Endodermal cell (in vitro differentiated cells): Measurements from ENCODE around the gene ANKEF1. TPM values are rescaled to one million over a fixed set of nuclear protein-coding genes. Genes with fewer than 3 reads are reported as not detected.

Experiments used
- DNase-seq: peaks from one replicate; pipeline ENCODE4 v3.0.0-alpha.2; 2017
- H3K27ac ChIP-seq: 2 replicates; pipeline ENCODE4 v1.5.1; 2013; ENCODE audit warnings: mild to moderate bottlenecking, low read depth, low read length, moderate library complexity
- H3K27me3 ChIP-seq: 2 replicates; pipeline ENCODE4 v1.6.1; 2013; ENCODE audit warnings: mild to moderate bottlenecking, low read length, moderate library complexity; ENCODE audit not compliant: insufficient read depth, control insufficient read depth, poor library complexity, severe bottlenecking
- H3K36me3 ChIP-seq: 2 replicates; pipeline ENCODE4 v1.7.0; 2013; ENCODE audit warnings: mild to moderate bottlenecking, low read length, moderate library complexity; ENCODE audit not compliant: control insufficient read depth, insufficient read depth
- H3K4me1 ChIP-seq: one replicate; pipeline ENCODE4 v1.7.0; 2013; ENCODE audit warnings: low read length; ENCODE audit not compliant: control insufficient read depth, insufficient read depth
- H3K4me3 ChIP-seq: 2 replicates; pipeline ENCODE4 v1.5.1; 2013; ENCODE audit warnings: mild to moderate bottlenecking, low read length, moderate library complexity
- H3K9ac ChIP-seq: 2 replicates; pipeline ENCODE4 v1.6.1; 2013; ENCODE audit warnings: mild to moderate bottlenecking, low read length, moderate library complexity; ENCODE audit not compliant: poor library complexity, severe bottlenecking; ENCODE audit errors: extremely low read depth
- H3K9me3 ChIP-seq: 2 replicates; pipeline ENCODE4 v1.6.1; 2013; ENCODE audit warnings: mild to moderate bottlenecking, low read length, moderate library complexity; ENCODE audit not compliant: control insufficient read depth
- H3K27ac Mint-ChIP-seq: 2 replicates; pipeline ENCODE4 v1.8.0; 2020; ENCODE audit warnings: mixed read lengths
- H3K27me3 Mint-ChIP-seq: 2 replicates; pipeline ENCODE4 v1.8.0; 2021; ENCODE audit warnings: mild to moderate bottlenecking, mixed read lengths; ENCODE audit not compliant: insufficient read depth
- H3K36me3 Mint-ChIP-seq: 2 replicates; pipeline ENCODE4 v1.8.0; 2020; ENCODE audit warnings: low read depth, mixed read lengths
- H3K4me1 Mint-ChIP-seq: 2 replicates; pipeline ENCODE4 v1.8.0; 2020; ENCODE audit warnings: mixed read lengths
- H3K4me3 Mint-ChIP-seq: 2 replicates; pipeline ENCODE4 v1.8.0; 2020; ENCODE audit warnings: mild to moderate bottlenecking, moderate library complexity, mixed read lengths
- H3K9me3 Mint-ChIP-seq: 2 replicates; pipeline ENCODE4 v1.8.0; 2020; ENCODE audit warnings: mild to moderate bottlenecking, mixed read lengths
- WGBS, 2 experiments: methylation state at CpG; one replicate each; pipeline versions ENCODE4 v1.1.5 to v1.1.7; 2013; ENCODE audit warnings: missing lambda C conversion rate in 2 of 2, mixed read lengths in 1 of 2; ENCODE audit not compliant: insufficient coverage in 1 of 2, insufficient read length in 1 of 2; 5-methylcytosine and 5-hydroxymethylcytosine counted together
- total RNA-seq, 2 donors: library from RNA; stranded (reverse); fragmentation: NEBNext Ultra II Directional in 1 of 2; extraction: Animal tissue kit (Norgen Biotek cat#: 25700) in 1 of 2; gene quantifications; 2 replicates in 1 of 2; 3 replicates in 1 of 2; pipeline ENCODE4 v1.2.1, GENCODE V29; 2021
- TF ChIP-seq, protein P1 (sequence below): fragments of 200-600 bp; sonication (generic); conservative IDR thresholded peaks from 2 replicates; pipeline ENCODE4 v1.5.0; 2021; ENCODE audit warnings: antibody characterized with exemption, mild to moderate bottlenecking

ANKEF1 gene
- total RNA-seq, 2 donors from 2014 or later: 8.8 to 13.1 TPM

DNA sequence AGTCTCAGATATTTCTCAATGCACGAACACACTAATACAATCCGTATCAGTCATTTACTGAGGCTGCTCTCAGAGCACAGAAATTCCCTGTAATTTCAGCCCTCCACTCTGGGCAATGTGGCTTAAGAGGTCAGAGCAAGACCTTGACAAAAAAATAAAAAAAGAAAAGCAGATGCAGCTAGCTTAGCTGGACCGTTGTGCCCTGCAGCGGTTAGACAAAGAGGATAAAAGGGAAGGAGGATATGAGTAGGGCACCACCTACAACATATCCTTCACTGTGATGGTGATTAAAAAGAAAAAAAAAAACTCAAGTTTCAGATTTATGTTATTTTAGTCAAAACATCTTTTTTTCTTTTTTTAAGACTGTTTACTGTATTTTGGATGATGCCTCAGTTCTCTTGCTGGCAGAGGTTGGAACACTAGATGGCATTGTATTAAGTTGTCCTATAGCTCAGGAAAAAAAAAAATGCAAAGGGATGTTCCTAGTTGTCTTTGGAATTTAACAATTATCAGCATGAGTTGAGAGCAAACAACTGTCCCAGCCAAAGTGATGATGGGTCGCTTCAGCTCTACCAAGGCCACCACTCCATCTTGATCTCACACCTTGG, 59.9 kb downstream of the ANKEF1 start:
- Mint-ChIP-seq H3K4me1 (peaks cover 4% of the 10 kb centered on the region), H3K4me3 (no peak overlapping the region), H3K27ac (no peak overlapping the region), H3K27me3 (no peaks in the 10 kb centered on the region), H3K9me3 (peaks cover 22% of the 10 kb centered on the region), H3K36me3 (no peaks in the 10 kb centered on the region)
- no peak overlapping the region for H3K9ac ChIP-seq
- TF ChIP-seq, protein P1, sequence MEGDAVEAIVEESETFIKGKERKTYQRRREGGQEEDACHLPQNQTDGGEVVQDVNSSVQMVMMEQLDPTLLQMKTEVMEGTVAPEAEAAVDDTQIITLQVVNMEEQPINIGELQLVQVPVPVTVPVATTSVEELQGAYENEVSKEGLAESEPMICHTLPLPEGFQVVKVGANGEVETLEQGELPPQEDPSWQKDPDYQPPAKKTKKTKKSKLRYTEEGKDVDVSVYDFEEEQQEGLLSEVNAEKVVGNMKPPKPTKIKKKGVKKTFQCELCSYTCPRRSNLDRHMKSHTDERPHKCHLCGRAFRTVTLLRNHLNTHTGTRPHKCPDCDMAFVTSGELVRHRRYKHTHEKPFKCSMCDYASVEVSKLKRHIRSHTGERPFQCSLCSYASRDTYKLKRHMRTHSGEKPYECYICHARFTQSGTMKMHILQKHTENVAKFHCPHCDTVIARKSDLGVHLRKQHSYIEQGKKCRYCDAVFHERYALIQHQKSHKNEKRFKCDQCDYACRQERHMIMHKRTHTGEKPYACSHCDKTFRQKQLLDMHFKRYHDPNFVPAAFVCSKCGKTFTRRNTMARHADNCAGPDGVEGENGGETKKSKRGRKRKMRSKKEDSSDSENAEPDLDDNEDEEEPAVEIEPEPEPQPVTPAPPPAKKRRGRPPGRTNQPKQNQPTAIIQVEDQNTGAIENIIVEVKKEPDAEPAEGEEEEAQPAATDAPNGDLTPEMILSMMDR: peak; percentile 40
- WGBS, 2 experiments: 93 to 98% methylated on average over 4 to 5 of the region's 5 CpGs
- no peaks in the 10 kb centered on the region for H3K27me3 ChIP-seq
- no peak for DNase-seq
- H3K4me1 ChIP-seq: no peaks in the 10 kb centered on the region
- peaks cover 13% of the 10 kb centered on the region for H3K9me3 ChIP-seq
- no peak overlapping the region for H3K27ac ChIP-seq
- no peaks in the 10 kb centered on the region for H3K36me3 ChIP-seq
- no peak overlapping the region for H3K4me3 ChIP-seq

DNA sequence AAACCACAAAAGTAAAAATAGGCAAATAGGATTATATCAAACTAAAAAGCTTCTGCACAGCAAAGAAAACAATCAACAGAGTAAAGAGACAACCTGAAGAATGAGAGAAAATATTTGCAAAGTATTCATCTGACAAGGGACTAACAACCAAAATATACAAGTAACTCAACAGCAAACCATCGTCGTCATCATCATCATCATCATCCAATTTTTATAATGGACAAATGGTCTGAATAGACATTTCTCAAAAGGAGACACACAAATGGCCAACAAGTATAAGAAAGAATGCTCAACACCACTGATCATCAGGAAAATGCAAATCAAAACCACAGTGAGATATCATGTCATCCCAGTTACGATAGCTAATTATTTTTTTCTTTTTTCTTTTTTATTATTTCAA, 62.0 kb downstream of the ANKEF1 start:
- Histone ChIP-seq H3K27me3 (no peaks in the 10 kb centered on the region), H3K4me1 (no peaks in the 10 kb centered on the region), H3K4me3 (no peak overlapping the region), H3K9me3 (peaks cover 13% of the 10 kb centered on the region), H3K9ac (no peak overlapping the region), H3K36me3 (no peaks in the 10 kb centered on the region), H3K27ac (no peak overlapping the region)
- Mint-ChIP-seq H3K9me3 (peaks cover 26% of the 10 kb centered on the region), H3K36me3 (no peaks in the 10 kb centered on the region), H3K27ac (no peak overlapping the region), H3K4me1 (peaks cover 4% of the 10 kb centered on the region), H3K27me3 (no peaks in the 10 kb centered on the region), H3K4me3 (no peak overlapping the region)
- 94% methylated on average over 3 of the region's 3 CpGs; no CpG with 5 or more reads in 1 of the 2 experiments for WGBS, 2 experiments
- TF ChIP-seq, protein P1: no peak
- DNase-seq: no peak

DNA sequence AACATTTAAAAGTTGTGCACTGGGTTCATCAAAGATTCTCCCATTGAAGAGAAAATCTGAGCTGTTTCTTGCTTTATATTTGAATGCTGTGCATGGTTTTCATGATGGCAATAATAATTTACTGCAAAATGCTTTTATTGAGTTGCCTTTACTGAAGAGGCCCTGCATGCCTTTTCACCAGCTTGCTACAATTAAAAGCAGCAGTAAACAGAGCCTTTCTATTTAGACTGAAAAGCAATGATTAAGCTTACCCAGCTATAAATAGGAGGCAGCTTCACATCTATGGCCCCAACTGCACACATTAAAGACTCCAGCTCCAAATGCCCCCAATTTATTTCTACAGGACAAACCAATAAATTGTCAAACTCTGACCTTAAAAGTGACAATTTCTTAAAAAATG, 70.3 kb downstream of the ANKEF1 start:
- Histone ChIP-seq H3K27ac (no peak overlapping the region), H3K4me3 (no peak overlapping the region), H3K36me3 (no peaks in the 10 kb centered on the region), H3K27me3 (no peaks in the 10 kb centered on the region), H3K4me1 (no peaks in the 10 kb centered on the region), H3K9ac (no peak overlapping the region), H3K9me3 (no peaks in the 10 kb centered on the region)
- no peaks in the 10 kb centered on the region for H3K36me3 Mint-ChIP-seq
- DNase-seq: no peak
- no peak overlapping the region for H3K27ac Mint-ChIP-seq
- H3K4me3 Mint-ChIP-seq: no peak overlapping the region
- TF ChIP-seq, protein P1: no peak
- H3K9me3 Mint-ChIP-seq: peaks cover 1% of the 10 kb centered on the region
- no peaks in the 10 kb centered on the region for H3K27me3 Mint-ChIP-seq
- no peaks in the 10 kb centered on the region for H3K4me1 Mint-ChIP-seq

Other genes with a start within 250 kb of the ANKEF1 start
- under 1 TPM; 0.22 to 0.42 TPM for gene PAK5, start 195.9 kb upstream of the ANKEF1 start, total RNA-seq
- under 1 TPM in 1 of 2 donors, not detected in 1; 0.11 TPM for gene SNAP25, start 183.8 kb downstream of the ANKEF1 start, total RNA-seq